ENCODE measurements around the gene RPS18.
A peak's percentile ranks its signal among the peaks of the same experiment; 100 is the strongest.
"Not testable (repeated sequence)": the region's sequence is repeated elsewhere in the genome, so short reads cannot be mapped to it uniquely, and the experiment has no call there.

Gene RPS18

DNA sequence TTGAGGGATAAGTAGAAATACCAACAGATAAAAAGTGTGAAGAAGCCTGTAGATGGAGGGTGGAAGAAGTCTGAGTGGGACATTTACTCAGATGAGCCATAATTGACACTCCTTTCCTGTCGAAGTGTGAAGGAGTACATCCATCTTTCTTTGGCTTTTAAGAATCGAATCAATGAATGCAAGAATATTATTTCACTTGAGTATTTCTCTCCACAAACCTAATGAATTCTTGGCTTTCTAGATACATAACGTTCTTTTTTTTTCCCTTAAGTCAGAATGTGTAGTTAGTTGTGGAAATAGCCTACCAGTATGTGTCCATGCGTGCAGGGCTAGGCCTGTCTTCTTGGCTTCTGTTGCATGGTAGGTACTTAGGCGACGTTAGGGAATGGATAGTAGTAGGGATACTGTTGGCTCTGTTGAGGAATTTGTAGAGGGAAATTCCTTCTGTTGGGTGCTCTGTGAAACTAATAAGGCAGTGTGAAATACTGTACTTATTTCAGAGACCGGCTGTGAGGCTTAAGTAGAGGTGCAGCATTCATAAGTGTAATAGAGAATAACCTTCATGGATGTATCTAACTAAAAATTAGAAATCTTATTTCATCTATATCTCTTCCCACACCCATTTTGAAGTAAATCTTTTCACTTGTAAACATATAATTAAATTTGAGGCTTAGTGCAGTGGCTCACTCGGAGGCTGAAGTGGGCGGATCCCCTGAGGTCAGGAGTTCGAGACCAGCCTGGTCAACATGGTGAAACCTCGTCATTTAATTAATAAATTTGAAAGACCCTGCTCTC, 1.5 kb downstream of the RPS18 start:
- DNase-seq = no peak

GRCh38 chr6:33273924-33274902, 2.3 kb downstream of the RPS18 start:
- no peak for DNase-seq

- not testable (repeated sequence) for DNase-seq
These were observed 4.1 kb downstream of the RPS18 start for GRCh38 chr6:33275795-33276580.

GRCh38 chr6:33276581-33276863, 4.6 kb downstream of the RPS18 start:
- no peak for DNase-seq

- DNase-seq = peak; percentile 71 to 76
These were observed 5.2 kb downstream of the RPS18 start, which contains the start of gene B3GALT4 for GRCh38 chr6:33276864-33277662. Gene B3GALT4, plus strand, starts transcription at chr6:33277123. Its CDS starts 297 bp downstream, at chr6:33277420.

GRCh38 chr6:33277663-33278391, 6.0 kb downstream of the RPS18 start:
- DNase-seq = no peak

DNA sequence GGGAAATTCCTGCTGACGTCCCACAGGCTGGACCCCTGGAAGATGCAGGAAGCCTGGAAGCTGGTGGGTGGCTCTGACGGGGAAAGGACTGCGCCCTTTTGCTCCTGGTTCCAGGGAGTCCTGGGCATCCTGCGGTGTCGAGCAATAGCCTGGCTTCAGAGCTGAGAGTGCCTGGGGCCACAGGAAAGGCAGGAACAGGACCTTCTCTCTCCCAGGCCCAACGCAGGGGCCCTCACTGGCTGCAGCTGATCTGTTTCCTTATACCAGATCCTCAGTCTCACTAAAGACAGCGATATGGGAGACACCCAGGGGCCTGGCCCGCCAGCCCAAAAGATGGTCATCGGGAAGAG, 6.5 kb downstream of the RPS18 start:
- DNase-seq = no peak

DNA sequence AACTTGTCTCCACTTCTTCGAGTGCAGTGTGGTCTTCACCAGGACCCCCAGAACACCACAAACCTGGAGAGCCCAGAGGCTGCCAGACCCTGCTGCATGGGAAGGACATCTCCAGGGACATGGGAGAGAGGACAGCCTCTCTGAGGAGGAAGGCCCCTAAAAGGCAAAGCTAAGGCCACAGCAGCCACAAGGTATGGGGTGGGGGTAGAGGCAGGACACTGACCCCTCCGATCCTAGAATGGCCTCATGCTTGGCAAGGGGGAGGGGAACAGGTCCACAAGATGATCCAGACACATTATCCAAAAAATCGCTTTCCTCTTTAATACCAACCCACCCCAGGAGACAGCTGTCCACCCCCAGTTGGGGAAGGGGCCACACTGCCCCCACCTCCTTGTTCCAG, 6.9 kb downstream of the RPS18 start:
- no peak for DNase-seq

DNA sequence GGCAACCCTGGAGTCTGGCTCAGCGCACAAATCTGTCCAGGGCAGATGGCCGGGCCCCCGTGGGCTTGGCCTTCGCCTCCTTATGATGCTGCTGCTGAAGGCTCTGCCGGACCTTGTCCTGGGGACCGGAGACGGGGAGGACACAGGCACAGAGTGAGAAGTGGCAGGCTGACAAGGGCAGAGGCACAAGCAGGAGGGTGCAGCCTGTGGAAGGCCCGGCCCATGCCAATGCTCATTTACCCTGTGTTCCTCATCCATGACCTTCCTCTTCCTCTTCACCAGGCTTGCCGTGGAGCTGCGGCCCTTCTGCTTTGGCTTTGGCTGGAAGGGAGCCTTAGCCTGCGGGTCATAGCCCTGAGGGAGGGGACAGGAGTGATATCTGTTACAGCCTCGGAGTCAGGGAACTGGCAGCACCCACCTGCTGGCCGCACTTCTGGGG, 7.4 kb downstream of the RPS18 start:
- DNase-seq = no peak

DNA sequence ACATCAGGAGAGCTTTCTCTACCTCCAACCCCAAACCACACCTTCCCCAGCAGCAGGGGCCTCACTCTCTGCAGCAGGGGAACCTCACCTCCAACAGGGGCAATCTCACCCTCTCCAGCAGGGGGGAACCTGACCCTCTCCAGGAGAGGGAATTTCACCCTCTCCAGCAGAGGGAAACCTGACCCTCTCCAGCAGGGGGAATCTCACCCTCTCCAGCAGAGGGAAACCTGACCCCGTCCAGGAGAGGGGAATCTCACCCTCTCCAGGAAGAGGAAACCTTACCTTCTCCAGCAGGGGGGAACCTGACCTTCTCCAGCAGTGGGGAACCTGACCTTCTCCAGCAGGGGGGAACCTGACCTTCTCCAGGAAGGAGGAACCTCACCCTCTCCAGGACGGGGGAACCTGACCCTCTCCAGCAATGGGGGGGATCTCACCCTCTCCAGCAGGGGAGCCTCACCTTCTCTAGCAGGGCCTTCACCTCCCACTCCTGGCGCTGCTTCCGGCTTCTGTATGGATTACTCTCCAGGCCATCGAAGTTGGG, 8.2 kb downstream of the RPS18 start:
- no peak for DNase-seq

DNA sequence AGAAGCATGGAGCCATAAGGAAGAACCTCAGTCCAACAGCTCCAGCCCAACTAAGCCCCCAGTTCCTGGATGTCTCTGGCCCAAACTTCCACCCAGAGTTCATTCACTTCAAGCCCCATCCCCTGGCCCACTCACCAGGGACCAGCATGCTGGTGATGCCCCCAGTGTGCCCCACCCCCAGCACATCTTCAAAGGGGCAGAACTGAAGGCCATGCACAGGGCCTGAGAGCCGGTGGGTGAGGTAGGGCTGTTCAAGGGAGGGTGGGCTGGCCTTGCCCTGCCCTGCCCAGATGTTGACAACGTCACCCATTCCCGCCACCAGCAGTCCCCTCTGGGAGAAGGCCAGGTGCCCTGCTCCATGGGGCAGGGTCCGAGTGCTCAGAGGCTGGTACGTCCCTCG, 8.7 kb downstream of the RPS18 start:
- no peak for DNase-seq

DNA sequence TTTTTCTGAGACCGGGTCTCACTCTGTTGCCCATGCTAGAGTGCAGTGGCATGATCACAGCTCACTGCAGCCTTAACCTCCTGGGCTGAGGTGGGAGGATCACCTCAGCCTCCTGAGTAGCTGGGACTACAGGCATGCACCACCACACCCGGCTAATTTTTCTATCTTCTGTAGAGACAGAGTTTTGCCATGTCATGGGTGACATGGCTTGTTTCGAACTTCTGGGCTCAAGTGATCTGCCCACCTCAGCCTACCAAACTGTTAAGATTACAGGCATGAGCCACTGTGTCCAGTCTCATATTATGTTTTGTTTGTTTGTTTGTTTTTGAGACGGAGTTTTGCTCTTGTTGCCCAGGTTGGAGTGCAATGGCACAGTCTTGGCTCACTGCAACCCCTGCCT, 13.3 kb downstream of the RPS18 start:
- not testable (repeated sequence) for DNase-seq

GRCh38 chr6:33286946-33287914, 15.4 kb downstream of the RPS18 start:
- no peak for DNase-seq

GRCh38 chr6:33288141-33288920, 16.5 kb downstream of the RPS18 start:
- DNase-seq = no peak

GRCh38 chr6:33288921-33289783, 17.3 kb downstream of the RPS18 start, which contains the start of the genes PFDN6 and WDR46:
Gene PFDN6, plus strand, starts transcription at chr6:33289601. Its CDS starts 256 bp downstream, at chr6:33289857.
Gene WDR46, minus strand, starts transcription at chr6:33289239. Its CDS starts 69 bp downstream, at chr6:33289170.
- peak; percentile 65 to 66 for DNase-seq

DNA sequence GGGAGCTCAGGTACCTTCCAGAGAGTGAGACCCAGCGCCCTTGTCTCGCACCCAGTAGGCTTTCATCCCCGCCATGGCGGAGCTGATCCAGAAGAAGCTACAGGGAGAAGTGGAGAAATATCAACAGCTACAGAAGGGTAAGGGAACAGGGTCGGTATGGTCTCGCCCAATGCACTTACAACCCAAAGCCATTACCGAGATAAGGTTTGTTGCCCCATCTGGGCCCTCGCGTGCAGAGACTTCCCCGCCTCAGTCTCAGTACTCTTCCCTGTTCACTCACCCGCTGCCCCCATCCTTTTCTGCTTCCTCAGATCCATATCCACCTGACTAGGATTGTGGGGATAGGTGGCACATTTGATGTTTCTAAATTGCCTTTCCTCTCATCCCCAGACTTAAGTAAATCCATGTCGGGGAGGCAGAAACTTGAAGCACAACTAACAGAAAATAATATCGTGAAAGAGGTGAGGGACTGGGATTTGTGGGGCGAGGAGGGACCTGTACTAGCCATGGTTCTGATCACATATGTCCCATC, 18.0 kb downstream of the RPS18 start:
- DNase-seq = no peak

- DNase-seq = no peak
These were observed 18.6 kb downstream of the RPS18 start for GRCh38 chr6:33290459-33290858.

All from stimulated activated CD4-positive, alpha-beta T cell treated with anti-CD3 and anti-CD28 coated beads, Interleukin-2, amount 100 ng/mL, for 48 hours (primary cell).